Measurements from ENCODE around the gene CXorf58. TPM values are rescaled to one million over a fixed set of nuclear protein-coding genes. Genes with fewer than 3 reads are reported as not detected.
"Not testable (repeated sequence)": the region's sequence is repeated elsewhere in the genome, so short reads cannot be mapped to it uniquely, and the experiment has no call there.

The CXorf58 gene
- total RNA-seq, 1 donor from 2014 or later: 0.22 TPM

DNA sequence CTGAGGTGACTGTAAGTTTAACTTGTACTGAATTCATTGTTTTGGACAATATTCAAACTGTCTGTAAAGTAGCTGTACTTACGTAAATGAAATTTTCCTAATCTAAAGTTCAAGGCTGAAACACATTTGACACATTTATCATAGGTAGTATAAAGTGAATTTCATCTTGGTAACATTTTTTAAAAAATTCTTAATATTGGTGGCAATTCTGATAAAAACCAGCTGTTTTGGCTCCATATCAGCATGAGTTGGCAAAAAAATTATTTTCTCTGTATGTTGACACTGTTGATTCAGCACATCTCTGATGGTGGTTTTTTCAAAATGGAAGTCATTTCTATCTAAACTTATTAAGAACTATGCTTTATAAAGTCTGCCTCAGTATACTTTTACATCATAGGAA, 30.9 kb downstream of the CXorf58 start:
- intact Hi-C loops (cut with DNase I): no loop called here
- DNase-seq (no peak), ATAC-seq (ENCODE audit: poor library complexity) (no peak)

DNA sequence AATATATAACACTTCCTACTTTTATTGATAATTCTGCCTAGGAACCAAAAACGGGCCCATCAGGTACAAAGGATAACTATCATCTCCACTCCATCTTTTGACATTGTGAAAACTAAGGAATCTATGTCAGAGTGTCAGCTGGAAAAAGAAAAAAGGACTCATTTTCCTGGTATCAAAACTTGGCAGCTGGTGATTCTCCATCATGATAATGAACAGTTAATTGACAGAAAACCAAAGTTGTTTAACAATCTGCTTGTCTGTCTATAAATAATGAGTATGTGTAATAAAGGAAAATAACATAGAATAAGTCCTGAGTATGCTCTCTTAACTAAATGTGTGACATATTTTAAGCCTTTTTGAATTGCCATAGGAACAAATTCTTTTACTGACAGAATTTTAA, 31.4 kb downstream of the CXorf58 start:
- DNase-seq: no peak
- intact Hi-C loops (cut with DNase I): no loop called here
- no peak for ATAC-seq (ENCODE audit: poor library complexity)

- no peak for DNase-seq
- no peak for ATAC-seq (ENCODE audit: poor library complexity)
- intact Hi-C loops (cut with DNase I): no loop called here
These were observed 36.4 kb downstream of the CXorf58 start for GRCh38 chrX:23944234-23944633.

- ATAC-seq (ENCODE audit: poor library complexity) (no peak), DNase-seq (no peak)
- intact Hi-C loops (cut with DNase I): no loop called here
These were observed 37.4 kb downstream of the CXorf58 start for GRCh38 chrX:23945206-23945605.

DNA sequence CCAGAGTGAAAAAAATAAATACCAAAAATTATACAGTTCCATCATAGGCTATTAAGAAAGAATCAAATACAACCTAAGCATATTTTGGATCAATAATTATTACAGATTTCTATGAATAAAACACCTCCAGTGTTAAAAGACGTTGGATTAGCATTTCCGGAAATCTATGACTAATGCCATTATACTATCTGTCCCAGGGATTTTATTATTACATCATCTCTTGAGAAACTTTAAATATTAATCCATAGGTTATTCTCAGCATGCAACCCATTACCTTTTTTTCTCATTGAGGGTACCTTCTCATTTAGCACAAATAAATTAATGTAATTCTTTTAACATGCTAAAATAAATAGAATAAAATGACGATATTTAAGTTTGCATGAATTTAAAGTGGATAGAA, 44.6 kb downstream of the CXorf58 start:
- intact Hi-C loops (cut with DNase I): no loop called here
- DNase-seq: no peak
- no peak for ATAC-seq (ENCODE audit: poor library complexity)

DNA sequence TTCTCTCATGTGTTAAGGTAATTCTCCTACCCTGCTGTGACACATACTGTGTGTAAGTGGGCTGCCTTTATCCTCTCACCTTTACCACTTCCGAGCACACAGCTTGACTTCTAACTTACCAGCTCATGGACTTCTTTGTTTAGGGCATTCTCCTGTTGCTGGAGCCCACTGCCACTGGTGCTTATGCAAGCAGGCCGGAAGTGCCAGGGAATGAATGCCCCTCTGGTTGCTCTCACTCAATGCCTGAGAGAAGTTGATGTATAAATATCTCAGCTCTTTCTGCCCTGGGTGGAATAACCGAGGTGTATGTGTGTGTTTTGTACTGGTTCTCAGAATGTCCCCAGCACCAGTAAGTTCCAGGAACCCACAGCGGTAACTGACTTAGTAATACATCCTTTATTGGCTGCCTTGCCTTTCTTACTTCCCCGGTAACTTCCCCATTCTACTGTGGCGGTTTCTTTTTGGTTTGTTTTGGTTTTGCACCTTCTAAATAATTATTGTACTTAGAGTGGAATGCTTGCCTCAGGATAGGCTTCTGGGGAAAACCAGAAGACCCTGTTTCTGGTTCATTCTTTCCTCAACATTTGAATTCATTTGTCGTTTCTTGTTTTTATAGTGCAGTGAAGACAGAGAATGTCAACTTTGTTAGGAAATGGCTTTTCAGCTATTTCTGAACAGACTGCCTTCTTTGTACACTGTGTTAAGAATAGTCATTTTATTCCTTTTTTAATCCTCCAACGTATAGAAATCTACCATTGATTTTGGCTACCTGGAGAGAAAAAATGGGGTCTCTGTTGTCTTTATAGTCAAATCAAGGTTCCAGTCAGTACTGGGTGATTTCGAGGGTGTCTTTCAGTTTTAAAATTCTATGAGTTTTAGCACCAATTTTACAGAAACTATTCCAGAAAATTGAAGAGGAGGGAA, 45.4 kb downstream of the CXorf58 start:
- DNase-seq: no peak
- intact Hi-C loops (cut with DNase I): no loop called here
- no peak for ATAC-seq (ENCODE audit: poor library complexity)

DNA sequence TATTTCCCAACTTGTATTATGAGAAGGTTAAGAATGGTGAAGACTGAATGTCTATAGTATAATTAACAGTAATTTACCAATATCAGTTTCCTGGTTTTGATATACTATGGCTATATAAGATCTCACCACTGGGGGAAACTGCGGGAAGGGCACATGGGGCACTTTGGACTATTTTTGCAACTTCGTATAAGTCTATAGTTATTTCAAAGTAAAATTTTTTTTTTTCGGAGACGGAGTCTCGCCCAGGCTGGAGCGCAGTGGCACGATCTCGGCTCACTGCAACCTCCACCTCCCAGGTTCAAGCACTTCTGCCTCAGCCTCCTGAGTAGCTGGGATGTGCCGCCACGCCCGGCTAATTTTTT, 46.1 kb downstream of the CXorf58 start:
- ATAC-seq (ENCODE audit: poor library complexity) (no peak), DNase-seq (no peak)
- intact Hi-C loops (cut with DNase I): no loop called here

- intact Hi-C loops (cut with DNase I): no loop called here
- DNase-seq: no peak
- ATAC-seq (ENCODE audit: poor library complexity): no peak
These were observed 46.6 kb downstream of the CXorf58 start for GRCh38 chrX:23954396-23954795.

GRCh38 chrX:23959781-23960180, 52.0 kb downstream of the CXorf58 start:
- no peak for ATAC-seq (ENCODE audit: poor library complexity)
- intact Hi-C loops (cut with DNase I): no loop called here

GRCh38 chrX:23964191-23964590, 56.4 kb downstream of the CXorf58 start:
- intact Hi-C loops (cut with DNase I): no loop called here
- DNase-seq: no peak
- no peak for ATAC-seq (ENCODE audit: poor library complexity)

More at GRCh38 chrX:23959781-23960180, 52.0 kb downstream of the CXorf58 start:
- no peak for DNase-seq

- ATAC-seq (ENCODE audit: poor library complexity); DNase-seq; intact Hi-C loops (cut with DNase I): not testable (repeated sequence)
These were observed 57.8 kb downstream of the CXorf58 start for GRCh38 chrX:23965630-23966029.

DNA sequence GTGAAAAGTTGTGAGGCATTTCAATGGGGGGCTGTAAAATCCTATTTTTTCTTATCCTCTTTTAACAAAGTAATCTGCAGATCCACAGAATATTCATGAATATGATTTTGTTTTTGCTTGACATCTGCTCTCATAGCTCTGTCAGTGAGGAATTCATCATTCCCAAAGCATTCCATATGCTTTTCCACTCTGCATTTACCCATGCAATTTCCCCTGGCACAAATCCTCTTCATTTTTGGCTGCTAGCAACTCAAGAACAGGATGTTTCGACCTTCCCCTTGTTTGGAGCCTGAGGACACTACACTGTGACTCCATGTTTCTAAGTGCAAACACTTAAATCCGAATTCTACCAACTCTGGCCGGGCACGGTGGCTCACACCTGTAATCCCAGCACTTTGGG, 70.7 kb downstream of the CXorf58 start:
- intact Hi-C loops (cut with DNase I): no loop called here
- ATAC-seq (ENCODE audit: poor library complexity) (no peak), DNase-seq (no peak)

DNA sequence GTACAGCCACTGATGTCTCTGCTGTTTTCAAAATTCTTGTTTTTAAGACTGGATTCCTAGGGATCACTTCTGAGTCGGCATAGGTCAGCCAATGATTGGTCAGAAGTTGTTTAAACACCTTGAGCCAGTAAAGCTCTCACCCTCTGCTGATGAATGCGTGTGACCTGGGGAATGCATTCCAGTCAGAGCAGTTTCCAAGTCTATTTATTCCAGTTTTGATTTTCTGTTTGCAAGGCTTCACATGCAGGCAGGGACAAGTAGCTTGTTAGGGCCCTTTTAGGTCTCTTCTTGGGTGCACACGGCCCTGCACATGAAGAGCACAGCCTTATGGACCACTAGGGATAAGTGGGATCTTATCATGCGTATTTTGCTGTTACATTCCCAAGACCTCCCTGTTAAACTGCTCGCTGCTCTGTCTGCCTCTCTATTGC, 72.2 kb downstream of the CXorf58 start:
- ATAC-seq (ENCODE audit: poor library complexity) (no peak), DNase-seq (no peak)
- intact Hi-C loops (cut with DNase I): no loop called here

- intact Hi-C loops (cut with DNase I): no loop called here
- no peak for DNase-seq
- ATAC-seq (ENCODE audit: poor library complexity): no peak
These were observed 73.4 kb downstream of the CXorf58 start for GRCh38 chrX:23981222-23981621.

GRCh38 chrX:23981711-23982110, 73.9 kb downstream of the CXorf58 start:
- ATAC-seq (ENCODE audit: poor library complexity): no peak
- intact Hi-C loops (cut with DNase I): no loop called here
- DNase-seq: no peak

DNA sequence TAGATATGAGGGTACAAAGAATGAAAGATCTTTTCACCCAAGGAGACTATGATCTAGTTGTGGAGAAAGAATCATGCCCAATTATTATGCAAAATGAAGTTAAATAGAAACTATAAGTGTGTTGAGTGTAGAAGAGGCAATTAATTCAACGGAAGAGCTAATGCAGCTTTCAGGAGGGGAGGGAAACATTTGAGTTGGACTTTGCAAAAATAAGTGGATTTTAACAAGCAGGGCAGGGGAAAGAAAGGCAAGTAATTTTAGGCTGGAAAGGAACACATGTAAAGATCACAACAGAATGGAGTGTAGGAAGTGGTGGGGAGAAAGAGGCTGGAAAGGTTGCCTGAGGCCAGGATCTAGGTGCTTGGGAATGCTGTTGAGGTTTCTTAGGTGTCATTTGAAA, 75.1 kb downstream of the CXorf58 start:
- no peak for ATAC-seq (ENCODE audit: poor library complexity)
- intact Hi-C loops (cut with DNase I): no loop called here
- no peak for DNase-seq

Other genes with a start within 250 kb of the CXorf58 start
- gene PRDX4, start 240.5 kb upstream of the CXorf58 start, total RNA-seq: 44.9 TPM
- gene ACOT9, start 164.7 kb upstream of the CXorf58 start, total RNA-seq: 44.5 TPM
- gene SAT1, start 124.8 kb upstream of the CXorf58 start, total RNA-seq: 111 TPM
- gene APOO, start 68 bp upstream of the CXorf58 start, total RNA-seq: 112 TPM
- 5.8 TPM for gene KLHL15, start 119.2 kb downstream of the CXorf58 start, total RNA-seq
- gene EIF2S3, start 146.9 kb downstream of the CXorf58 start, total RNA-seq: 64.4 TPM
- gene ZFX, start 241.7 kb downstream of the CXorf58 start, total RNA-seq: 32.9 TPM

All from Right ventricle myocardium superior (tissue), 1 donor.